Aorta (tissue), 5 donors: ENCODE results near the gene IBTK. TPM values are rescaled to one million over a fixed set of nuclear protein-coding genes. Genes with fewer than 3 reads are reported as not detected.
A peak's percentile ranks its signal among the peaks of the same experiment; 100 is the strongest.

Source experiments
- ATAC-seq: fragments of 200-7000 bp; cut with Tn5 transposase; one replicate; pipeline ENCODE4 v1.9.1; 2022; ENCODE audit warnings: moderate library complexity; ENCODE audit not compliant: low FRiP score
- DNase-seq, 2 donors: peaks; one replicate each; pipeline ENCODE4 v3.0.0-alpha.2; 2020
- H3K27ac ChIP-seq, 2 donors: one replicate each; pipeline ENCODE4 v1.5.1; 2013; ENCODE audit warnings: low read length in 2 of 2, mild to moderate bottlenecking in 2 of 2, moderate library complexity in 2 of 2, control low read depth in 1 of 2, inconsistent platforms in 1 of 2, low read depth in 1 of 2
- H3K27me3 ChIP-seq, 2 donors: one replicate each; pipeline ENCODE4 v1.6.1; 2013; ENCODE audit warnings: control low read depth in 1 of 2, low read length in 1 of 2, mild to moderate bottlenecking in 1 of 2, moderate library complexity in 1 of 2; ENCODE audit not compliant: insufficient read depth in 2 of 2, control insufficient read depth in 1 of 2
- H3K36me3 ChIP-seq, 2 donors: one replicate each; pipeline ENCODE4 v1.6.1; 2013; ENCODE audit warnings: control low read depth in 1 of 2, low read length in 1 of 2, mild to moderate bottlenecking in 1 of 2; ENCODE audit not compliant: insufficient read depth in 2 of 2, control insufficient read depth in 1 of 2
- H3K4me1 ChIP-seq, 2 donors: one replicate each; pipeline ENCODE4 v1.6.1; 2013; ENCODE audit warnings: low read length in 2 of 2, control low read depth in 1 of 2, mild to moderate bottlenecking in 1 of 2, moderate library complexity in 1 of 2; ENCODE audit not compliant: insufficient read depth in 2 of 2, control insufficient read depth in 1 of 2
- H3K4me3 ChIP-seq, 2 donors: one replicate each; pipeline ENCODE4 v1.5.1; 2013; ENCODE audit warnings: low read length in 2 of 2, control low read depth in 1 of 2, mild to moderate bottlenecking in 1 of 2
- H3K9me3 ChIP-seq: one replicate; pipeline ENCODE4 v1.6.1; 2013; ENCODE audit warnings: mild to moderate bottlenecking, low read length; ENCODE audit not compliant: control insufficient read depth
- WGBS, 2 donors: extraction: QIAGEN DNeasy Blood & Tissue Kit; methylation state at CpG; one replicate each; pipeline ENCODE4 v1.1.7; 2013; 5-methylcytosine and 5-hydroxymethylcytosine counted together
- intact Hi-C, 2 donors: fragments of 100-400 bp; cut with DNase I; formaldehyde crosslinking; loops; one replicate each; pipeline versions ENCODE4 v1.14.2 to v1.15.0; 2022
- polyA plus RNA-seq, 2 donors: library from polyadenylated mRNA; stranded (reverse); fragments of 200-250 nt; gene quantifications; one replicate each; pipeline ENCODE4 v1.2.3, GENCODE V29; 2013
- total RNA-seq, 2 donors: library from RNA; stranded (reverse); fragmentation: NEBNext Ultra II Directional; extraction: Animal tissue kit (Norgen Biotek cat#: 25700); gene quantifications; one replicate each; pipeline ENCODE4 v1.2.1, GENCODE V29; 2021
- donor health status: healthy with polysubstance abuse.
- donor health status: Bipolar disorder and iron deficiency.
- donor health status: DM: no; HTN: no; CAD: no.
- donor health status: DM: no; HTN: no; CAD: no.
- donor health status: DM: yes; HTN: yes; CAD: no.

IBTK gene
- total and polyA plus RNA-seq, 4 donors: 16.3 to 34.0 (median 26.8) TPM

DNA sequence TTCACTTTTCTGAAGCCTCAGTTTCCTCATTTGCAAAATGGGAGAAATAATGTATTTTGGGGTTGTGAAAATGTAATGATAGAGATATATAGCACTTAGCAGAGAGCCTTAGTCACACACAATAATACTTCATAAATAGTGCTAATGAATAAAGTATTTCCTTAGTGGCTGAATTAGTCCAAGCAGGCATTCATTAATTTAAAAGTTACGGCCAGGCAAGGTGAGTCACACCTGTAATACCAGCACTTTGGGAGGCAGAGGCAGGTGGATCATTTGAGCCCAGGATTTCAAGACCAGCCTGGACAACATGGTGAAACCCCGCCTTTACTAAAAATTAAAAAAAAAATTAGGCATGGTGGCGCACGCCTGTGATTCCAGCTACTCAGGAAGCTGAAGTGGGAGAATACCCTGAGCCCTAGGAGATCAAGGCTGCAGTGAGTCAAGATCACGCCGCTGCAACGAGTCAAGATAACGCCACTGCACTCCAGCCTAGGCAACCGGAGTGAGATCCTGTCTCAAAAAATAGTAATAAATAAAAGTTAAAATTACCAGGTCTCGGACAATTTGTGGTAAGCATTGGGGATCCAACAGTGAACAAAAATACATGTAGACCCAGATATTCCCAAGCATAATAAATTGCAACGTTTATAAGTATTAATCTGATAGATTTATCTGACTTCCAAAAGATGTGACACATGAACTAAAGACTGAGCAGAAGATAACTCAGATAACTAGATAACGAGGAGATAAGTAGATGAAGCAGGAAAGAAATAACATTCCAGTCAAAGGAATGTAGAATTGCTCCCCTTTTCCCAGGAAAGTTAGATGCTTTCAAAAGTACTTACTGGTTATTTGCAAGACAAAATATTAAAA lies 2.1 kb upstream of the IBTK start:
- no peaks in the 10 kb centered on the region for H3K4me1 ChIP-seq
- H3K27me3 ChIP-seq: no peaks in the 10 kb centered on the region
- DNase-seq: no peak
- WGBS, 2 donors: 81 to 85% methylated on average over 12 of the region's 12 CpGs
- H3K4me3 ChIP-seq: no peak overlapping the region
- intact Hi-C loops: loop anchor here (5.0 to 10.0 kb wide), 2 partner anchors 115 to 808 kb away; partner anchors contain the start of gene TPBG (in 1 of the 2)
- no peaks in the 10 kb centered on the region for H3K9me3 ChIP-seq
- no peak overlapping the region for H3K27ac ChIP-seq
- no peaks in the 10 kb centered on the region for H3K36me3 ChIP-seq
- ATAC-seq: no peak

DNA sequence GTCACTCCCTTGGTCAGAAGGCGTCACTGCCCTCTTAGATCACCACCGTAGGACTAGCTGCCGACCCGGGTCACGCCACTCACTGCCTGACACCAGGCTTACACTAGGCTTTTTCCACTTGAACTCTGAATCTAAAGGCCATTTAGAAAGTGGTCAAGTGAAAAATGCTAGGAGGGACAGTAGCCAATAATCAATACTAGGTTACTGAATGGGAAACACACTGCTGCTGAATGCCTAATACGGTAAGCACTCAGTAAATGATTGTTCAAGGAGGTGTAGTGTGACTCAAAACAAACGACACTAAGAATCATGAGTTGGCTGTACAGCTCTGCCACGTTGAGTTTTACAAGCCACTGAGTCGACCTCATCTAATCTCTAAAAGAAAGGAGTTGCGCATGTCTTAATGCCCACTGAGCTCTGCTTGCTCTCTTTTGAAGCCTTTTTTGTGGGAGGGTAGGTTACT lies 760 bp upstream of the IBTK start:
- 33 to 34% methylated on average over 10 of the region's 10 CpGs for WGBS, 2 donors
- Histone ChIP-seq H3K9me3 (no peaks in the 10 kb centered on the region), H3K4me1 (no peaks in the 10 kb centered on the region), H3K4me3 (peak overlapping the region; percentile 13 to 27), H3K27me3 (no peaks in the 10 kb centered on the region), H3K27ac (peak overlapping the region; percentile 46 to 90), H3K36me3 (peaks cover 0 to 1% of the 10 kb centered on the region in 2 donors)
- intact Hi-C loops: loop anchor here in 1 of 2 donors (10.0 kb wide), 1 partner anchor 116 kb away; the partner anchor contains the start of gene TPBG
- DNase-seq: no peak
- ATAC-seq: no peak

DNA sequence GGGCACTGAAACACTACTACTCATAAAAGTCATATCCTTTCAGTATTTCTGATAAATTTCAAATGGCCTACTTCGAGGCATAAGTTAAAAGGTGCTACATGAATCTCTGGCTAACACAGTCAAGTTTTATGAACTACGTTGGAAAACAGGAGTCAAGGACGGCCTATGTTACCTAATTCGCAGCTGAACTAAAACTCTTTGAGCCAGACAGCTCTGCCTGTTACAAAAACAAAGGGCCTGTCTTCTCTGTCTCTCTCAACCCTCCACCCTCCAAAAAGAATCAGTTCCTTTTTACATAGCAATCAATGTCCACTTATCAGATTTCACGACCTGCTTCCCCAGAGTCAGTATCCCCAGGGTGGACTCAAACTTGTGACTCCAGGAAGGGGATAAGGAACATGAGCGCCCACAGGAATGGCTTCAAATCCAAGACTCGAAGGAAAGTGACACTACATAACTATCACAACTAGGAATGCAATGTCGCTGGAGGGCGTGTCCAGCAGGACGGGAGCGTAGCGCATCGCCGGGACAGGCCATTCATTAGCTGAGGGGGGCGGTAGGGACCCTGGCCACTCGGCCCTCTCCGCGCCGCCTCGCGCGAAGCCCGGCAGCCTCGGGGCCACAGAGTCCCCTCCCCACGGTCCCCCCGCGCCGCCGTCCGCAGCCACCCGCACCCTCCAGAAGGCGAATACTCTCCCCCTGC lies 591 bp downstream of the IBTK start:
- H3K4me1 ChIP-seq: no peaks in the 10 kb centered on the region
- ATAC-seq: peak; percentile 72
- no peaks in the 10 kb centered on the region for H3K9me3 ChIP-seq
- peak overlapping the region; percentile 71 to 86 for H3K27ac ChIP-seq
- H3K4me3 ChIP-seq: peak overlapping the region; percentile 48 to 88
- intact Hi-C loops: loop anchor here in 1 of 2 donors (10.0 kb wide), 1 partner anchor 118 kb away; the partner anchor contains the start of gene TPBG
- no peaks in the 10 kb centered on the region for H3K27me3 ChIP-seq
- peaks cover 0 to 3% of the 10 kb centered on the region in 2 donors for H3K36me3 ChIP-seq
- WGBS, 2 donors: 1 to 2% methylated on average over 17 to 32 of the region's 32 CpGs
- peak; percentile 61 to 84 for DNase-seq

- Histone ChIP-seq H3K9me3 (no peaks in the 10 kb centered on the region), H3K27me3 (no peaks in the 10 kb centered on the region), H3K4me1 (no peaks in the 10 kb centered on the region), H3K27ac (no peak overlapping the region), H3K4me3 (no peak overlapping the region), H3K36me3 (peaks cover 0 to 3% of the 10 kb centered on the region in 2 donors)
- DNase-seq (no peak), ATAC-seq (no peak)
- intact Hi-C loops: loop anchor here in 1 of 2 donors (10.0 kb wide), 1 partner anchor 118 kb away; the partner anchor contains the start of gene TPBG
- WGBS, 2 donors: 84 to 88% methylated on average over 12 of the region's 12 CpGs
Measured at GRCh38 chr6:82246370-82246769, 1.2 kb downstream of the IBTK start.

- intact Hi-C loops: loop anchor here in 1 of 2 donors (10.0 kb wide), 1 partner anchor 119 kb away; the partner anchor contains the start of gene TPBG
- no peaks in the 10 kb centered on the region for H3K4me1 ChIP-seq
Measured at GRCh38 chr6:82245376-82245775, 2.2 kb downstream of the IBTK start.

GRCh38 chr6:82243884-82244283 lies 3.7 kb downstream of the IBTK start:
- Histone ChIP-seq H3K36me3 (peaks cover 2 to 3% of the 10 kb centered on the region in 2 donors), H3K4me1 (no peaks in the 10 kb centered on the region), H3K9me3 (no peaks in the 10 kb centered on the region), H3K27ac (no peak overlapping the region), H3K27me3 (no peaks in the 10 kb centered on the region), H3K4me3 (no peak overlapping the region)
- no peak for ATAC-seq
- WGBS, 2 donors: 68% methylated on average over 4 of the region's 4 CpGs
- DNase-seq: no peak
- intact Hi-C loops: loop anchor here in 1 of 2 donors (10.0 kb wide), 1 partner anchor 121 kb away; the partner anchor contains the start of gene TPBG

More at GRCh38 chr6:82245376-82245775, 2.2 kb downstream of the IBTK start:
- no peak overlapping the region for H3K4me3 ChIP-seq
- DNase-seq (no peak), ATAC-seq (no peak)
- no peak overlapping the region for H3K27ac ChIP-seq
- WGBS, 2 donors: 93 to 96% methylated on average over 4 of the region's 4 CpGs
- H3K27me3 ChIP-seq: no peaks in the 10 kb centered on the region
- peaks cover 0 to 3% of the 10 kb centered on the region in 2 donors for H3K36me3 ChIP-seq
- H3K9me3 ChIP-seq: no peaks in the 10 kb centered on the region

DNA sequence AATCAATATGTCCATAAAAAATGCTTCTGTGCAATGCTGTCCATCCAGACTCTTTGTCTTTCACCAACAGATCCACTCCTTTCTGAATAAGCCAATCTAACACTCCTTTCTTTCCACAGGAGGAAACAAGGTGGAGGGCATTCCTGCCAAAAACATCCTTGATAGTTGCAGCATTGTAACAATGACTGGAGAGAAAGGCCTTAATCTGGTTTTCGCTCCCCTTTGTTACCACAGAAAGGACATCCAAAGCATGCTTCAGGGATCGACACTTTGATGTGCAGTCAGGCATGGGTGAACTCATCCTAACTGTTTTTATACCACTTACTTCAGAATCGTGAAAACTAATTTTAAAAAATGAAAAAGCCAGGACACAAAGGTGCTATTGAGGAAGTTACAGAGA lies 7.4 kb downstream of the IBTK start:
- H3K9me3 ChIP-seq: no peaks in the 10 kb centered on the region
- no peak for ATAC-seq
- no peaks in the 10 kb centered on the region for H3K27me3 ChIP-seq
- no peak overlapping the region for H3K4me3 ChIP-seq
- WGBS, 2 donors: 90 to 96% methylated on average over 3 of the region's 3 CpGs
- peaks cover 2 to 3% of the 10 kb centered on the region in 2 donors for H3K36me3 ChIP-seq
- intact Hi-C loops: loop anchor here in 1 of 2 donors (10.0 kb wide), 1 partner anchor 125 kb away; the partner anchor contains the start of gene TPBG
- no peak overlapping the region for H3K27ac ChIP-seq
- no peak for DNase-seq
- H3K4me1 ChIP-seq: no peaks in the 10 kb centered on the region

GRCh38 chr6:82239597-82239996 lies 7.9 kb downstream of the IBTK start:
- no peaks in the 10 kb centered on the region for H3K9me3 ChIP-seq
- intact Hi-C loops: no loop called here
- ATAC-seq (no peak), DNase-seq (no peak)
- H3K4me1 ChIP-seq: no peaks in the 10 kb centered on the region
- no peaks in the 10 kb centered on the region for H3K27me3 ChIP-seq
- 94 to 98% methylated on average over 2 of the region's 2 CpGs for WGBS, 2 donors
- H3K27ac ChIP-seq: no peak overlapping the region
- H3K36me3 ChIP-seq: peaks cover 3 to 4% of the 10 kb centered on the region in 2 donors
- no peak overlapping the region for H3K4me3 ChIP-seq
